Measurements from ENCODE around the gene RRP1.
A peak's percentile ranks its signal among the peaks of the same experiment; 100 is the strongest.

The RRP1 gene

GRCh38 chr21:43803558-43804300, 14.4 kb downstream of the RRP1 start:
- DNase-seq, result no peak

DNA sequence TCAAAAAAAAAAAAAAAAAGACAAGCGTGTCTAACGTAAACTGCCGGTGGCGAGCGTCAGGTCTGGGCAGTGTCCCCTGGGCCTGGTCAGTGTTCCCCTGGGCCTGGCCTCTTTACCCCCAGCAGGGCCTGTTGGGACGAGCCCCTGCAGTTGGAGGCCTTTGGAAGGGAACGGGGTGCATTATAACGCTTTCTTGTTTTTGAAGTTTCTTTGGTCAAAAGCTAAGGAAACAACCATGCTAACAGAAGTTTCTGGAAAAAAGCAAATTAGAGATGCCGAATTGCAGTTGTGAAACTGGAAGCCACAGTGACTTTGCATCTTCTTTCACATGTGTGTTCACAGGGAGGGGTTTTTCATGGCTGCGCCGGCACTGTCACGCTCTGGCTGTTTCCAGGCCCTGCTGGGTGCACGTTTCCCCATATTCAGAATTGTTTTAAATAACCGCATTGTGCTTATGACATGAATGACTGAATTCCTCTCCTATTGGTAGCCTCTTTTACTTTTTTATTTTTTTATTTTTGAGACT, 16.0 kb downstream of the RRP1 start:
- no peak for DNase-seq

DNA sequence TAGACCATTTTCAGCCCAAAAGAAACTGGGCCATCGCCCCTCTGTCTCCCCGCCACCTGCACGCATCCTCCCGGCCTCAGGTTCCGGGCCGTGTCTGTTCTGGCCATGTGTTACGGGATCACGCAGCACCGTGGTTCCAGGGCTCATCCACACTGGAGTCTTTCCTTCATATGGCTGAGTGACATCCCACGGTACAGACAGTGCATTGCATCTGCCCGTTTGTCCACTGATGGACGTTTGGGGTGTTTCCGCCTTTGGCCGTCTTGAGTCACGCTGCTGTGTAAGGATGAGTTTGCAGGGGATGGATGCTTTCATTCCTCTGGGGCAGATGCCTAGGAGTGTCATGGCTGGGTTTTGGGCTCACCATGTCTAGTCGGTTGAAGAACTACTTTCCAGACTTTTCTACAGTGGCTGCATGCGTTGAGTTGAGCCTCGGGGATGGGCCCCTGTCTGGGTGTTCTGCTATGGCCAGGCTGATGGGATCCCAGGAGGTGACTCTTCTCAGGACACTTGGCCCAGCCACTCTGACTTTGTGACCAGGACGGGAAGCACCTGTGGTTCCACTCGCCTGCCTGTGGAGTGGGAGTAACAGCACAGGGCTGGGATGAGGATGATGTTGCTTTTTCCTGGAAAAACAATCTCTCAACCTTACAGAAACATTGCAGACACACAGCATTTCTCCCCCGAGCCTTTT, 16.8 kb downstream of the RRP1 start:
- no peak for DNase-seq

GRCh38 chr21:43808367-43808766, 19.0 kb downstream of the RRP1 start:
- DNase-seq, result no peak

DNA sequence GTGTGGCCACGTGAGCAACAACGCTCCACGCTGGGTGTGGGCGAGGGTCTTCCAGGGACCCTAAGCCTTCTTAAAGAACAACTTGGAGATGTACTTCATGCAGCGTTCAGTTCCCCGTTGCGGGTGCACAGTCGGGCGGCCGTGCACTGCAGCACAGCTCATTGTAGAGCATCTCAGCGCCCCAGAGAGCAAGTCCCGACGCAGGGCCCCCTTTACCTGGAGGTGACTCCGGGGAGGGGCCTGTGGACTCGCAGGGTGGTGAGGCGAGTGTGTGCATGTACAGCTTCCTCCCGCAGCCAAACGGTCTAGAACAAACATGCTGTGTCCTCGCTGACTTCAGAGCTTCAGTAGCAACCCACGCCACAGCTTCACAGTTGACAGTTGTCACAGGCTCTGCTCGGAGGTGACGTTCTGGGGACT, 19.5 kb downstream of the RRP1 start:
- no peak for DNase-seq

- DNase-seq, result no peak
Observed at GRCh38 chr21:43809346-43809799, 20.0 kb downstream of the RRP1 start.

- DNase-seq, result no peak
Observed at GRCh38 chr21:43809853-43810504, 20.6 kb downstream of the RRP1 start.

DNA sequence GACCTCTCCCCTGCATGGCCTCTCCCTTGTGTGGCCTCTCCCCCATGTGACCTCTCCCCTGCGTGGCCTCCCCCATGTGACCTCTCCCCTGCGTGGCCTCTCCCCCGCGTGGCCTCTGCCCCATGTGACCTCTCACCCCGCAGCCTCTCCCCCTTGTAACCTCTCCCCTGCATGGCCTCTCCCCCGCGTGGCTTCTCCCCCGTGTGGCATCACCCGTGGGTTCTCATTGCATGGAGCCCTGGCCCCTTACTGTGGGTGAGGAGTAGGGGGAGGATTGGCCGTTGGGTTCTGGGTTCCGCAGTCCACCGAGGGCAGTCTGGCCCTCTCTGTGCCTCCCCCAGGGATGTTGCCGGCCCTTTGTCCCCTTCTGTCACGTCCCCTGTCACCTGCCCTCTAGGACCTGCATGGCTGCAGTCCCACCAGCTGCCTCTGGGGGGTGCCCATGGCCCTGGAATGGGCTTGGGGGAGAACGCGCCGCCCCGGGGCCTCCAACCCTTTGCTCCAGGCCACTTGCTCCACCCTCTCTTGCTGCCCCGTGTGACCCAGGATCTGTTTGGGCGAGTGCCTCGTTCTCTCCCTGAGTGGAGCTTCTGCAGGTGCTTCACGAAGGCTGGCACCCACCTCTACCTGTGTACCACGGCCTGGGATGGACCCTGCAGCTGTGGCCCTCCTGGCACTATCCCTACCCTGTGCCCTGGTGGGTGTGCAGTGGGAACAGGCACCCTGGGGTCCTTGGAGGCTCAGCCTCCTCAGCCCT, 21.3 kb downstream of the RRP1 start:
- peak; percentile 66 for DNase-seq

GRCh38 chr21:43811262-43812105, 22.1 kb downstream of the RRP1 start:
- no peak for DNase-seq

DNA sequence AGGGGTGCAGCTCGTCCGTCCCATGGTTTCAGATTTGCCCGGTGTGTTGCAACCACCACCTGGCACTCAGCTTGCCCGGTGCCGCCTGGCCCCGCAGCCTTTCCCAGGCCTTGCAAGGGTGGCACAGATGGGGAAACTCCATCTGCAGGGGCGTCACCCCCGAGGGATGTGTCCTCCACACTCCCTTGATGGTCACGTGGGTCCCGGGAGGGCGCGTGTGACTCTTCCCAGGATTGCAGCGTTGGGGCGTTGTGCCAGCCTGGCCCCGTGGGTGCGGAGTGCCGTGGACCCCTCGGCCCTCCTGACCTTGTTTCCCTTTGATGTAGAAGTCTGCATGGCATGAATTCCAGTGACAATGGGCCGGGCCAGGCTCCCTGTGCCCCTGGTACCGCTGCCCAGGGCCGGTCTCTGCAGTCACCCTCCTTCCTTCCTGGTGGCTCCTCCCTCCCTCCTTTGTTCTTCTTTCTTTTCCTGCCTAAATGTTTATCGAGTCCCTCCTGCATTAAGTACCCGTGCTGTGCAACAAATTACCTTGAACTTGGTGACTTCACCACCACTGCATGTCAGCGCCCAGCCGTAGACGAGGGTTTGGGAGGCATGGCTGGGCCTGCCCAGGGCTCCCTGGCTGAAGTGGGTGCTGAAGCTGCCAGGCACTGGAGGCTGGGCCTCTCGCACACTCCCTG, 22.9 kb downstream of the RRP1 start:
- DNase-seq, result peak; percentile 87

DNA sequence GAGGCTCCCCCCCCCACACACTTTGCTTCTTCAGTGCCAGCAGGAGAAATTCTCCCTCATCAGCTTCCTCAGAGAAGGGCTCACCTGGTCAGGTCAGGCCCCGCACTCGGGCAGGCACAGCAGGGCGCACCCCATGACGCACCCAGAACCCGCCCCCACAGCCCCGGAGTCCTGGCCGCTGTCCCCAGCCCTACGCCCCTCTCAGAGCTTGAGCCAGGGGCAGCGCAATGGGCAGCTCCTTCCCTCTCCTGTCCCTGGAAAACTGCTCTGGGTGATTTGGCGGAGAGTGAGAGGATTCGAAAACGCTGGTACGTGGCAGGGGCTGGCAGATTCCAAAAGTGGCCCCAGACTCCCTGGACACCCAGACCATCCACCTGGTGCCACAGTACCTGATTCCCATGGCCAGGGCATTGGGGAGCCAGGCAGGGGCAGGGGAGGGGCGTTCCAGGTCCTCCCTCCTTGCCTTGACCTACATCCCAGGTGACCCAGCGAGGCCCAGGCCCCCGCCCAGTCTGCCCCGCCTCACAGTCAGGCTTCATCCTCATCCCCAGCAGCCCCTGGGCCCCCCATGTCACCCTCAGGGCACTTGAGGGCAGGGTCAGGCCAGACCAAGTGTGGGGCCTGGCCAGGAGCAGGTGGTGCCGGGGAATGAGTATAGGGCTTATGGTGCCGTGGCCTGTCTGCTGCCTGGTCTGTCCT, 23.7 kb downstream of the RRP1 start:
- DNase-seq, result no peak

DNA sequence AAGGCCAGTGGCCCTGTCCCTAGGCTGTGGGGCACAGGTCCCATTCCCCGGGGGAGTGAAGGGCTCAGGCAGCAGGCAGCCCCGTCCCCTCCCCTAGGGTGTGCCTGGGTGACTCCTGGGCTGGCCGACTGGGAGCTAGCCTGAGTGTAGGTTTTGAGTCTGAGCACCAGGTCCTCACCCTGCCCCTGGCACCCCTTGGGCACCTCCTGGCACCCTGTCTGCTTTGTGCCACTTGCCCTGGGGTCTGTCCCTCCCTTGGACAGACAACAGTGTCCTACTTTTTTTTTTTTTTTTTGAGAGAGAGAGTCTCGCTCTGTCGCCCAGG, 24.2 kb downstream of the RRP1 start:
- DNase-seq, result no peak

DNA sequence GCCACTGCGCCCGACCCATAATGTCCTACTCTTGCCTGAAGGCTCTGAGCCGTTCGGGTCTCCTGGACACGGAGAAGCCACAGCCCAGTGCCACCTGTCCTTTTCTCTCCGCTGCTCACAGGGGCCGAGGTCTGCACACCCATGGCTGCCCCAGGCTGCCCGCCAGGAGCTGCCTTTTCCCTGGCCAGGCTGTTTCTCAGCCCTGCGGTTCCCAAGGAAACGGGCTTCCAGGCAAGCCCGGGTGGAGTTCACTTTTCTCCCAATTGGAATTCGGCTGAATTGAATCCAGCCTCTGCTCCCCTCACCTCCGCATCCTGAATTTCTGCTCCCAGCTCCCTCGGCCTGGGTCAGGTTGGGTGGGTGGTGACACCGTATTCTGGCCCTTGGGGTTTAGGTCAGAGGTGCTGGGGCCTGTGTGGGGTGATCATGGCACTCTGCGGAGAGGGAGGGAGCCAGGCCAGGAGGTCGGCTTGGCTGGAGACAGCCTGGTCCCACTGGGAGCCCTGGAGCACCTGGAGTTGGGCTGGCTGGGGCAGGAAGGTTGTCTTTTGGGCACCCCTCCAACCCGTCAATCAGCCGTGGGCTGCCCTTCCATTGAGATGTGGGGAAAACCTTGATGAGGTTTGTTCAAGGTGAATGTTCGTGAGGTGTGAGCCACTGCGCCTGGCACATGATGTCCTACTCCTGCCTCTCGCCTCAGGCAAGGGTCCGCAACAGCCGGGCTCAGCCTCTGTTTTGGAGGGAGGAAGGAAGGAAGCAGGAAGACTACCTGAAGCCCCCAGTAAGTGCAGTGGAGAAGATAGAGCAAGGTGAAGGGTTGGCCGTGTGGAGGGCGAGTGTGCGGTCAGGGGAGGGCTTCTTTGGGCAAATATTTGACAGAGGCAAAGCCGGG, 25.1 kb downstream of the RRP1 start:
- no peak for DNase-seq

DNA sequence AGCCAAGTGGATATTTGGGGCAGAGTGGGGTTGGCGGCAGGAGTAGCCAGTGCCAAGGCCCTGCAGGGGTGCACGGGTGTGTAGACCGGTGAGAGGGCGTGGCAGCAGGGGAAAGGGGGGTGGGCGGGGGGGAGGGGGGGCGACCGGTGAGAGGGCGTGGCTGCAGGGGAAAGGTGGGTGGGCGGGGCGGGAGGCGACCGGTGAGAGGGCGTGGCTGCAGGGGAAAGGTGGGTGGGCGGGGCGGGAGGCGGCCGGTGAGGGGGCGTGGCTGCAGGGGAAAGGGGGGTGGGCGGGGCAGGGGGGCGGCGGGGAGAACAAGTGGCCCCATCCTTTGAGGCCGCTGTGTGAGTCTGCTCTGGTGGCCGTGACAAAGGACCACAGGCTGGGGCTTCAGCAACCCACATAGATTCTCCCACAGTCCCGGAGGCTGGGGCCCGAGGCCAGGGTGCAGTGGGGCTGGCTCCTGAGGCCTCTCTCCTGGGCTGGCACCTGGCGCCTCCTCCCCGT, 25.8 kb downstream of the RRP1 start:
- no peak for DNase-seq

- DNase-seq, result no peak
Observed at GRCh38 chr21:43815991-43816390, 26.6 kb downstream of the RRP1 start.

DNA sequence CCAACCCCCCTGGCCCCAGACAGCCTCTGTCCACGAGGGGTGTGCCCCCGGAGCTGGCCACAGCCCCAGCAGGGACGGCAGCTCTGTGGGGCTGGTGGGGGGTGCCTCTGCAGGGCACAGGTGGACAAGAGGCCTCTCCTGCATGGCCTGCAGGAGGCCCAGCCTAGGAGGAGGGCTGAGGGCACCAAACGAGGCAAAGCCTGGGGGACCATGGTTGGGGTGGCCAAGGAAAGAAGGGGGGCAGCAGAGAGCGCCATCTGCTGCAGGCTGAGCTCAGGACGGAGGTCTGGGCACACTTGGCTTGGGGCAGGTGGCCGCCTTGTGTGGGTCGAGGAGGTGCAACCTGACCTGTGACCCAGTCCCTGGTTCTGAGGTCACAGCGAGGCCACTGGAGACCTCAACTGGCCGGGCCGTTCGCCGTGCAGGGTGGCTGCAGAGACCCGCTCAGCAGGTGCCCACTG, 27.3 kb downstream of the RRP1 start:
- DNase-seq, result no peak

DNA sequence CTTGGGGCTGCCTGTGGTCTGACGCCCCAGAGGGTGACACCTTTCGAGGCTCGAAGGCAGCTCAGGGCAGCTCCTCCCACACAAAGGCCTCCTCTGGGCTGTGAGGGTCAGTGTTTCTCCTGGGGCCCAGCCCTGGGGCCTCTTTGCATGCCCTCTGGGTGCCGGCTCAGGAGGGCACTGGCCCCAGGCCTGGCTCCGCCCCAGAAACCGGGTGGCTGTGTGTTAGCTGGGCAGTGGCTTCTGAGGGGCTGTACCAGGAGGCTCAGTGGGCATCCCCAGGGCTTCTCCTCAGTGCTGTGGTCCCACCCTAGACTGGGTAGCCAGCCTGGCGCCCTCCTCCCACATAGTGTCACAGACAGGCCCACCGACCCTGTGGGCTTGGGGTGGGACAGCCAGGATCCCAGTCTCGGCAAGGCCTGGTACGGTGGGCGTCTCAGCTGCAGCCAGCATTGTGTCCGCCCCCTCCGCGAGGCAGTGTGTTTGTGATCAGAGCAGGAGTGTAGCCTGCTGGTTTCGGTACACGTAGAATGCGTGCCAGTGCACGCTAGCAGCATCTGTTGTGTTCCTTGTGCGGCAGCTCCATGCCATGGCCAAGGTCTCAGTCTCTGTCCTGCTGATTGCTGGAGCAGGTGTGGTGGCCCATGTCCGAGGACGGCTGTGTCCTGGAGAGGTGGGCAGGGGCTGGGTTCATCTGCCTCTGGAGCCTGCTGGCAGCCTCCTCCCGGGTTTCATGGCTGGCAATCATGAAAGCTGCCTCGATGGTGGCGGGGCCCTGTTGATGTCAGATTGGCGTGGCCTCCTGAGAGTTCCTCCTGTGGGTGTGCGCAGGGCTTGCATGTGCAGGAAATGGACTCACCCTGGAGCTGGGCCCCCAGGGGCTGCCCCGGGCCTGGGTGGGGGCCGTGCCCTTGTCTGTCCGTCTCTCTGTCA, 28.0 kb downstream of the RRP1 start:
- DNase-seq, result no peak

- DNase-seq, result no peak
Observed at GRCh38 chr21:43818685-43819084, 29.3 kb downstream of the RRP1 start.
